Activated CD4-positive, alpha-beta T cell treated with anti-CD3 and anti-CD28 coated beads for 4 hours (primary cell): ENCODE data around the gene SKI.
A peak's percentile ranks its signal among the peaks of the same experiment; 100 is the strongest.
"Not testable (repeated sequence)": the region's sequence is repeated elsewhere in the genome, so short reads cannot be mapped to it uniquely, and the experiment has no call there.

ENCODE experiments used
- DNase-seq, 2 donors: peaks; one replicate each; pipeline ENCODE4 v3.0.0-alpha.2; 2020

Gene SKI

DNA sequence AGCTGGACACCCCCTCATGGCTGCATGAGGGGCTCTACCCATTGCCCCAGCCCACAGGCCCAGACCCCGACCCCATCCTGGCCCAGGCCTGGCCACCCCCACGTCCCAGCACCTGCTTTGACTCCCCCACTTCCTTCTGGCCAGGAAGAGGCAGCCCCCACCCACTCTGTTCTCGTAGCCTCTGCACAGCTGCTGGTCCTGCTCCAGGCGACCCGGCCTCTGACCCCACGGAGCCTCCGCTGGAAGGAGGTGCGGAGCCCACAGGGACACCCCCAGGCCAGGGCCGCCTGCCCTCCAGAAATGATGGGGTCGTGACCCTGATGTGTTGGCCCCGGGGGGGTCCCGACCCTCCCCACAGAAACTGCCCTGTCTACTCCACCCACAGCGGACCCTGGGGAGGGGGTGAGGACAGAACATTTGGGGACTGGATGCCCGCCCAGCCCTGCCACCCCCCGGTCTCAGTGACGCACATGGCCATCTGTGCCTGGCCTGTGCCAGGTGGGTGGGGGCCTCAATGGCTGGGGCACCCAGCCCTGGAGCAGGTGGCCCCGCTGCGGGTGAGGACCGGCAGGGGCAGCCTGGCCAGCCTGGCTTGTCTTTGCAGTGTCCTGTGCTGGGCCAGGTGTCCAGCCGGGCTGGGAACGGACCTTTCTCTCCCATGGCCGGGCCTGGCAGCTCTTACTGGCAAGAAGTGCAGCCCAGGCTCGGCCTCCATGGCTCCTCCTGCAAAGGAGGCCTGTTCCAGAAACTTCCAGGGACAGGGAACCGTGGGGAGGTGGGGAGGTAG is 84.6 kb downstream of the SKI start:
- DNase-seq, result no peak

DNA sequence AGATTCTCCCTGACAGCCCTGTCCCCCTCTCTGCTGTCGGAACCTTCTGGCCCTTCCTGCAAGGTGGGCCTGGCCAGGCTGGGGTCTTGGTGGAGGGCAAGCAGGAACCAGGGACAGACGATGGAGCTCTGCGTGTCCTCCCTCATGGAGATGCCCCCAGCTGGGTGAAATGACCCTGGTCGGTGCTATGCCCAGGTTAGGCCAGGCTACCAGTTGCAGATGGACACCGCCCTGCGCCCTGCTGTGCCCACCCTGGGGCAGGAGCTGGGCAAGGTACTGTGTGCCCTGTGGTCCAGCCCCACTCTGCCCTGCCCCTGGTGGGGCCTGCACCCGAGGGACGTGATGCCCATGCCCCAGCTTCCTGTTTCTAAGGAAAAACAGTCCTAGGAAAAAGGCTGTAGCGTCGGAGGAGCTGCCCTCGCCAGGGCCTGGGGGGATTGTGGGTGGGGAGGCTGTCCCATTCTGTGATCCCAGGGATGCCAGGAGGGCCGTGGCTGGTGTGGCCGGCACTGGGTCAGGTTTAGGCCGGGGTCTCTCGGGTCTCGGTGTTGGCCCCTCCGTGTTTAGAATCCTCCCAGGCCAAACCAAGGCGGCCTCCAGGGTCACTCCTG is 85.6 kb downstream of the SKI start:
- no peak for DNase-seq

DNA sequence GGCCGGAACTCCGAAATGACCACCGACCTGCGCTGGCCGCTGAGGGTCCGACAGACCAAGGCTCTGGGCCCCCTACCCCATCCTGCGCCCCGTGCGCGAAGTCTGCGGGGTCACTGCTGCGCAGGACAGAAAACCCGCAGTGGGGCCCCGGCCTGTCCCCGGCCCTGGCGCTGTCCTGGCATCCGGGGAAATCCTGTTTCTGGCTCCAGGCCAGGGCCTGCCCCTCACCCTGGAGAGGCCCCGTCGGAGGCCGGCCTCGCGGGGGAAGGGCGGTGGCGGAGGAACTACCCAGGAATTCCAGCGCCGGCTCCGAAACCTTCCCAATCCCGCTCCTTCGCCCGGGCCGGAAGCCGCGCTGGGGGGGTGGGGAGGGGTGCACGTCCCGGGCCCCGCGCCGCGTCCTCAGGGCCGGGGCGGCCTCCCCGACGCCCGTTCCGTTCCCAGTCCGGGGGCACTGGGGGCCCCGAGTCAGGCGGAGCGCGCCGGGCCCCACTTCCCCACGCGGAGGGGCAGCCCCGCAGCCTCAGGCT is 86.2 kb downstream of the SKI start:
- DNase-seq, result no peak

DNA sequence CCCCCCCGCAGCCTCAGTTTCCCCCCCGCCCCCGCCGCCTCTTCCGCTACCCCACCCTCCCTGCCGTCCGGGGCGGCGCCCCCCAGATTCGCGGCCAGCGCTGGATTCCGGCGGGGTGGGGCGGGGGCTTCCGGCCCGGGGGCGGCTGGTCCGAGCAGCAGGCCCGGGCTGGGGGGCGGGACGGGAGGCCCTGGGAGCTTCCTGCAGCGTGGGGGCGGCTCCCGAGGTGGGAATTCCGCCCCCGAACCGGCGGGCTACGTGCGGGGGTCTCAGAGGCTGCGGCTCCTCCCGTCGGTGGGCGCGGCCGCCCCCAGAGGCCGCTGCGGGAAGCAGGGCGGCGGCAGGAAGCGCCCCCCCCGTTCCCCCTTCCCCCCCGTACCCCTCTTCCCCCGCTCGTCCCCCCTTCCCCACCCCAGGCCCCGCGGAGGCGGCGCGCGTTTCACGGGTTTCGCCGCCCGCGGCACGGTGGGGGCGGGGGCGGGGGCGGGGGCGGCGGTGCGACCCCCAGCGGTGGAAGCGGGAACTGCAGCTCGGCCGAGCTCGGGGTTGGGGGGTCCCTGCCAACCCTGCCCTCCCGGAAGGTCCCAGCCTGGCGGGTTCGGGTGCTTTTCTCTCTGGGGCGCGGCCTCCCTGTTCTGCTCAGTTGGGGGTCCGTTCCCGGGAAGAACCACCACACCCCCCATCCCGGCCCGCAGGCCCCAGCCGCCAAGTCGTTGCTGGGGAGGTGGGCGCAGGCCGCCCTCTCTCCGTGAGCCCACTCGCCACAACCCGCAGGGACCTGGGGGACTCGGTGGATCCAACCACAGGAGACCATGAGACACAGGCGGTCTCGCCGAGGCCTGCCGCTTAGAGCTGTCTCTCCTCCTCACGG is 86.9 kb downstream of the SKI start:
- DNase-seq, result peak; percentile 65 to 74

DNA sequence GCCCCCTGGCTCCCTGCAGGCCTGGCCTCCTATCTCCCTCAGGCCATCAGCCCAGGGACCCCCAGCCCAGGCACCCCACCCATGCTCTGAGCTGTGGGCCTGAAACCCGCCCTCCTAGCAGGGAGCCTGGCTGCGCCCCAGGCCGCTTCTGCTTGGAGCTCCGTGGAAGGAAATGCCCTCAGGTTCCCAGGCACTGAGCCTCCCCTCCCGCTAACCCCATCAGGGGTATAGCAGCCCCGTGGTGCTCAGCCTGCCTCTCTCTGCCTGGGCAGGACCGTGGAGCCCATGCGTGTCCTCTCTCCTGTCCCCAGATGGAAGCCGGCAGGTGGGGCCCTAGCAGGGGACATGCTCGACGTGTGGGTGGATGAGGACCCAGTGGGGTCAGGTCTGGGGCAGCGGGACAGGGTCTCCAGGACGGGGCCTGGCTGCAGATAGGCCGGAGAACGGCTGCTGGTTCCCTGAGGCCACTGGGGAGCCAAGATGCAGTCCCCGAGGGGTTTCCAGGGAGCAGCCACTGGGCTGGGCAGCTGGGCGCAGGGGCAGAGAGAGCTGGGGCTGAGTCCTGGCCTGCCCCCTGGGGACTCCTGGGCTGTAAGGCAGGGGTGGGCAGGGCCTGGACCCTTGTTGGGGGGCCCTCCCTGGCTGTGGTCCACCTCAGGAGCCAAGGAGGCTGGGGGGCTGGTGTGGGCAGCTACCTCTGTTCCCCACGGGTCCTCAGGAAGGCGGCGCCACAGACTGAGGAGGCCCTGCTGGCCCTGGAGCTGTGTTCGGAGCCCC is 87.7 kb downstream of the SKI start:
- DNase-seq, result no peak

DNA sequence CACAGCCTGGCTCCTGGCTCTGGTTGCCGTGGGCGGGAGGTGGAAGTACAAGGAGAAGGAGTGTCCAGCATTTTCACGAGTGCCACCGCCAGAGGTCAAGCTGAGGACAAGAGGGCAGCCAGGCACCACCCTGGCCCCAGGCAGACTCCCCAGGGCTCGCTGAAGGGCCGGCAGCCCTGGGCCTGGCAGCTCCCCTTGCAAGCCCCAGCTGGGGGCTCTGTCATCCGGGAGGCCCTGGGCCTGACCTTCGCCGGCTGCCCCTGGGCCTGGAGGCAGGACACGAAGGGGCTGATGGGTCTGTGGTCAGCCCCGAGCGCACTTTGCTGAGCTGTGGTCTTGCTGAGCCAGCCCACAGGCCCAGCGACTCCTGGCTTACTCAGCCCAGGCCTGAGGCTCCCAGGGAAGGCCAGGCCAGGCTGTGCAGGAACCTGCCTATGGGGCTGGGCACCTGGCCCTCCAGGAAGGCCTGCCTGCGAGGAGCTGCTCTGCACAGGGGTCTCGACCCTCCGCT is 88.4 kb downstream of the SKI start:
- DNase-seq, result no peak

DNA sequence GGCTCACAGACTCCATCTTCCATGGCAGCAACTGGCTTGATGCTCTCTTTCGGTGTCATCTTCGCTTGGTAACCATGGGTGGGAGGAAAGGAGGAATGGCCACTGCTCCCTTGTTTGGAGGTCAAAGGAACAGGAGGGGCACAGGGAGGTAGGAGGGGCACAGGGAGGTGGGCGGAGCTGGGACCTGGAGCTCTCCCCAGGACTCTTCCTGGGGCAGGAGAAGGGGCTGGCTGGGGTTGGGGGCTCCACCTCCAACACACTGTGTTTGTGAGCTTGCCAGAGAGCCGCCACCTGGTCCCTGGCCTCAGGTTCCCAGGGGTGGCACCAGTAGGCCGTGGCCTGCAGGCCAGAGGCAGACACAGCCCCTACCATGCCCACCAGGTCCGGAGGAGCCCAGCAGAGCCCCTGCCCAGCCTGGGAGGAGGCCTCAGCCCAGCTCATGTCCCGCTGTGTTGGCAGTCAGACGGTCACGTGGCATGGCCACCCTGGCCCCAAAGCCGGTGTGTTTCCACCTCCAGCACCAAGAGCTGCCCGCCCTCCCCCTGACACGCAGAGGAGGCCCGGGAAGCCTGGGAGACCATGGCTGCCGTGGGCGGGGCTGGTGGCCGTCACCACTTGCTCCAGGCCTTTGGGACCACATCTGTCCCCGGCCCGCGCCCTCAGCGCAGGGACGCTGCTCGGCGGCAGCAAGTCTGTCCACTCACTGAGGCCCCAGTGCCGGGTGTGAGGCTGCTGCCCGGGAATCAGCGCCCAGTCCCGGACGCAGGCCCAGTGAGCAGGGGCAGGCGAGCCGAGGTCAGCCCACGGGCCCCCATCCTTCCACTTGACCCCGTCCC is 89.3 kb downstream of the SKI start:
- DNase-seq, result no peak

DNA sequence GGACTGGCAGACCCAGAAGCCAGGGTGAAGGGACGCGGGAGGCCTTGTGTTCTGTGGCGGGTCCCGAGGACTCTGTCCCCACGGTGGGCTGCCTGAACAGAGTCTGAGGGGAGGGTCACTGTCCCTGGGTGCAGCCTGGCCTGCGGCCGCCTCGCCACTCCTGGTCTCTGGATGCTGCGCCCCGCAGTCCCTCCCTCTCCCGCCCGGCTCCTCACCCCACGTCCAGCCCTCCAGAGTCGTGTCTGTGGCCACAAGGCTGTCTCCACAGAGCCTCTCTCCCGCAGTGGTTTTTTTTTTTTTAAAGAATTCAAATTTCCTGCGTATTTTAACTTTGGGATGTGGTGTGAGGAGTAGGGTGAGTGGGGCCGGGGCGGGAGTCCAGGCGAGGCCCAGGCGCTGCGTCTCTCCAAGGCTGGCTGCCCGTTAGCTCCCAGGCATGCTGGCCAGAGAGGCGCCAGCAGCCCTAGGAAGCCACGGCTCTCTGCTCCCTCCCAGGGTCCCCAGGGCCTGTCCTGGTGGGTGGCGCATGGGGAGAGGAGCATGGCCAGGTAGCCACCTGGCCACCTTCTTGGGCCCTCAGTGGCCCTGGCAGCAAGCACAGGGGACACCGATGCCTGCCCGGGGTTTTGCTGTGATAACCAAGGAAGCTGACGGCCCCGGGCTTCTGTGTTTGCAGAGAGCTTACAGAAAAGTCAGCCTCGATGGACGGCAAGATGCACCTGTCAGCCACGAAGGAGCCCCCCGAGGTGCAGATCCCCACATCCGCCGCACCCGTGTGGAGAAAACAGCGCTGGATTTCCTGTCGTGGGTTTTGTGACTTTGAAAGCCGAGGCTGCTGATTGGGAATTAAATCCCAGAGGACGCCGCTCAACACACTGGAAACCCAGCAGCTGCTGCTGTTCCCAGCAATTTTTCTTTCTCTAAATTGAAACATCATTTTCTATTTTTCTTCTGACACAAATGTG is 90.5 kb downstream of the SKI start:
- DNase-seq, result no peak

DNA sequence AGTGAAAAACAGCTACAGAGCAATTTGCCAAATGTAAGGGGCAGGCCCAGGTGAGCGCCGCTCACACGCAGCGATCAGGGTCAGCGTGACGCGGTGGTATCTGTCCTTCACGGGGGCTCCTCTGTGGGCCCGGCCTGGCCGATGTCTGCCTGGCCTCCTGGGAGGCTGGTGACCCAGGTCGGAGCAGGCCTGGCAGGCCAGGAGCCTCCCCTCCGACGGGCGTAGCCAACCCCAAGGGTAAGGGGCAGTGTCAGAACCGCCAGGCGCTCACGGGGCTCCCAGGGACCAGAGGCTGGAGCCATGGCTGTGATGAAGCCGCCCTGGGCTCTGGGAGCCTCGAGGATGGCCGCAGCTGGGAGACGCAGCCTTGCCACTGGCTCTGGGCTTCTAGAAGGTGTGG is 91.2 kb downstream of the SKI start:
- no peak for DNase-seq

DNA sequence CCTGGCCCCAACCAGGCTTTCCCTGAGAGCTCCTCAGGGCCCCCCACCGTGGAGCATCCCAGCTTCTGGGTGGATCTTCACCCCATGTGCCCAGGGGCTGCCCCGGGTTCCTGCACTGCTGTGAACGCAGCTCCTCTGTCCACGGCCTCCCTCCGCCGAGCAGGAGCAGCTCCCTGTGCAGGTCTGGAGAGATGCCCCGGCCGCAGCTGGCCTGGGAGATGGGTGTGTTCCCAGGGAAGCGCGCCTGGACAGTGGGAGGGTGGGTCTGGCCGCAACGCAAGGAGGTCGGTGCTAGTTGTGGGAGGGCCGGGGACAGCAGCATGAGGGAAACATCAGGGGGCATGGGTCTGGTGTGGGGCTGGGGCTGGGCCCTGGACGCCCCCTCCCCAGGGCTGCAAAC is 91.9 kb downstream of the SKI start:
- DNase-seq, result no peak

DNA sequence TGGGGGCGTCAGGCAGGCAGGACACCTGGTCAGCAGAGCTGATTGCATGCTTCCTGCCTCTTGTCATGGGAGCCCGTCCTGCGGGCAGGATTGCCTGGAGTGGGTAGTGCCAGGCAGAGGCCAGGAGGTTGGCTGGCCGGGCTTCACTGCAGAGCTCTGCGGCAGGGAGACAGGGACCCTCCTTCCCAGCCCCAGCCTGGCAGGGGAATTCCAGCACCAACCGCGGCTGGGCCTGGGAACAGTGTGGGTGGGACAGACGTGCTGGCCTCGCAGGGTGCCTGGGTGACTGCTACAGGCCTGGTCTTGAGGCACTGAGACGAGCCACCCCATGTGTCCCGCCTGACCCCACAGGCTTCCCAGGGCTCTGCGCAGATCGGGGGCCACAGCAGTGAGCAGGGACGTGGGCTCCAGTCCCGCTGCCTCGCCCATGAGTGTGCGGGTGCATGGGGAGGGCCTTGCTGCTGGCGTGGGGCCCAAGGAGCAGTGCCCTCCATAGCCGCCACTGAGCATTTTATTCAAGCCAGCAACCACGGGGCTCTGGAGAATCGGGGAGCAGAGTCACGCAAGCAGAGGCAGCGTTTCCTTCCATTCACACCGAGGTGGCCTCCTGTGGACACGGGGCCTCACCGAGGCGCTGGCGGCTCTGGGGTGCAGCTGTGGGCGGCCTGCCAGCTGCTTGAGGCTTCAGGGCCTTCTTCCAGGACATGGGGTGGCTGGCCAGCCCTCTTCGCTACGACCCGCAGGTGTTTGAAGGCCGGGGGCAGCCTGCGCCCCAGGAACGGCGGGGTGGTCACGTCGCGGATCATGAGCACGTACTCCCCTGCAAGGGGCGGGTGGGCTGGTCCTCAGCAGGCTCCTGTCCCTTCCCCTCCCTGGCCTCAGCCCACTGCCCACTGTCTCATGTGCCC is 92.9 kb downstream of the SKI start:
- no peak for DNase-seq

DNA sequence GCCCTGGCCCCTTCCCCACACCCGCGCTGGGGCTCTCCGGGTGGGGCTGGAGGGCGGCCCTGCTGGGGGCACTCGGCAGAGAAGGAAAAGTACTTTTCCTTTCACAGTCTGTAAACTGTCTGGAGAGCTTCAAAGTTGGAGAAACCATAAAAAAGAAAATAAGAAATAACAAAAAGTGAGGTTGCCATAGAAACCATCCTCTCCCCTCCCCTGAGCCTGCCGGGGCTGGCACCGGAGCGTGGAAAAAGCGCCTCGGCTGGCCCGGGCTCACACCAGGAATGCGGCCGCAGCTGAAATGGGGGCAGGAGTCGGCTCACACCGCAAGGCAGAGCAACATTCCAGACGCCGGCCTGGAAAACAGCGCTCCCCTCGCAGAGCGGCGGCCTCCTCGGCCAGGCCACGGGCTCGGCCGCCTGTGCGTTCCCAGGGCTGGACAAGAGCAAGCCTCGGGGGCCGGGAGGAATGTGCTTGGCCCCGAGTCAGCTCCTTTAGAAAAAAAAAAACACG is 94.0 kb downstream of the SKI start:
- DNase-seq, result no peak

DNA sequence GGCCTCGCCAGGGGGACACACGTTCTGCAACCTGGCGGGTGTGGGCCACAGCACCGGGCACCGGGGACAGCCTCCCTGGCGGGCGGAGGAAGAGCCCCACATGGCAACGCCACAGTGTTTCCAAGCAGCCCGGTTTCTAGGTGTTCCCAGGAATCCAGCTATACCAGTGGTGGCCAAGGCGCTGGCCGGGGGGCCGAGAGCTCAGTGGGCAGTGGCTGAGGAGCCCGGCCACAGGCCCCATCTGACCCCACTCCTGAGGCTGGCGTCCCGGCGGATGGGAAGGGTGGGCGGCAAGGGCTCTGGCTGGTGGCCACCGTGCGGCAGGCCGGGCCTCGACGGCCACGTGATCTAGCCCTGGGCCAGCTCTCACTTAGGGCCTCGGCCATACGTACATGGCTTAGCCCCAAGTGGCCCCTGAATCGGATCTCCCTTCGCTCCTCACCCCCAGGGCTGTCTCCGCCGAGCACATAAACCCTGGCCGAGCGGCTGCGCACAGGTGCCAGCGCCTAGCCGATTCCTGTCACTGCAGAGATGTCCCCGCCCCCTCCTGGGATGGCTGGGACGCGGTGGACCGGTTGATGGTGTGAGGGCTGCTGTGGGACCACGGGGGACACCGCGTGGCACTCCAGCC is 94.6 kb downstream of the SKI start:
- no peak for DNase-seq

DNA sequence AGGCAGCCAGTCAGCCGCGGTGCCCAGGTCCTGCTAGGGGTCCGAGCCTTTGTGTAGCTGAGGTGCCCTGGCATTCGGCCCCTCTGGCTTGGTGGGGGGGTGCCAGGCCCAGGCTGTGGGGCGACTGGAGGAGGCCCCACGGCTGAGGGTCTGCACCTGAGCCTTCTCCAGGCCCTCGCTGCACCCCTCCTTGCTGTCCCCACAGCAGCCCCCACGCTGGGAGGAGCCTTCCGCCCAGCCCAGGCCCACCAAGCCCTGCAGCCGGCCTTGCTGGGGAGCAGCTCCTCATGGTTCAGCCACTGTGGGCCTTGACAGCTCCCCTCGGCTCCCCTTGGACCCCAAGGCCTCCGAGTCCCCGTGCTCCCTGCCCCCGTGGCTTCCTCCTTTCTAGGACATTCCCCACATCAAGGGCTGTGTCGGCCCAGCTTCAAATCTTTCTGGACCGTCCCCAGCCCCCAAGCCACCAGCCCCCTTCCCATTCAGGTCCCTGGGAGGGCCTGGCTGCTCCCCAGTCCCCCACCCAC is 95.4 kb downstream of the SKI start:
- DNase-seq, result no peak

DNA sequence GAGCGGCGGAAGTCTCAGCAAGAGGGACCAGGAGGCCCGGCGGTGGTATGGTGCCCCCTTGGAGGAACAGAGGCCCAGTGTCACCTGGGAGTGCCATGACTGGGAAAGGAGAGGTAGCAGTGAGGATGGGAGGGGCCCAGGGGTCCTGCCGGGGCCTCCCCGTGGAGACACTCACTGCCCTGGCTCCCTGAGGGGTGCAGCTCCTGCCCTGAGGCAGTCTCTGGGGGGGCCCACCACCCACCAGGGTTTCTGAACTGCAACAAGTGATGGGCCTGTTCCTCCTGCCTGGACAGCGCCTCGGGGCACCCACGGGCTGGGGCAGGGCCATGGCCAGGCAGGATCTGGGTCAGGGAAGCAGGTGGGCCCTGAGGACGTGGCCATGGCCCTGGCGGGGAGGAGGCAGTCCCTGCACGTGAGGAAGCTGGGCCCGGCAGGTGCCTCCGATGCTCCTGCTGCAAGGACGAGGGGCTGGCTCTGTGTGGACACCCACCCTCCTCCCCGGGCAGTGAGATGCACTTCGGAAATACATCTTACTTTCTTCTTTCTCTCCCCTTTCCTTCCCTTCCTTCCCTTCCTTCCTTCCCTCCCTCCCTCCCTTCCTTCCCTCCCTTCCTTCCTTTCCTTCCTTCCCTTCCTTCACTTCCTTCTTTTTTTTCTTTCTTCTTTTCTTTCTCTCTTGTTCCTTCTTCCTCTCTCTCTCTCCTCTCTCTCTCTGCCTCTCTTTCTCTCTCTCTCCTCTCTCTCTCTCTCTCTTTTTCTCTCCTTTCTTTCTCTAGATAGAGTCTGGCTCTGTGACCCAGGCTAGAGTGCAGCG is 96.6 kb downstream of the SKI start:
- no peak for DNase-seq

DNA sequence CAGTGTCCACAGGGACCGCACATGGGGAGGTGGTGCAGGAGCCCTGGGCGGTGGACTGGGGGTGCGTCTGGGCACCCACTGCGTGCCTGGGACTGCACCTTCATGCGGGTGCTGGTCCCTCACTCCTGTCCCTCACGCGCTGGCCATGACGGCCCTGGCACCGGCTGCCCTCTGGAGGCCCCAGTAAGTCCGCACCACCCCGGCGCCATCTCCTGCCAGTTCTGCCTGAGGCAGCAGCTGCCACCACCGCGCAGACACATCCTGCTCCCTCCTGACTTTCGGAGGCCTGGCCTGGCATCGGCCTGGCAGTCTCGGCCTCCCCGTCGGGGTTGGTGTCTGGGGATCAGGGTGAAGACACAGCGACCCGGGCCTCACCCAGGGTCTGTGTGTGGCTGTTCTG is 98.4 kb downstream of the SKI start:
- no peak for DNase-seq

DNA sequence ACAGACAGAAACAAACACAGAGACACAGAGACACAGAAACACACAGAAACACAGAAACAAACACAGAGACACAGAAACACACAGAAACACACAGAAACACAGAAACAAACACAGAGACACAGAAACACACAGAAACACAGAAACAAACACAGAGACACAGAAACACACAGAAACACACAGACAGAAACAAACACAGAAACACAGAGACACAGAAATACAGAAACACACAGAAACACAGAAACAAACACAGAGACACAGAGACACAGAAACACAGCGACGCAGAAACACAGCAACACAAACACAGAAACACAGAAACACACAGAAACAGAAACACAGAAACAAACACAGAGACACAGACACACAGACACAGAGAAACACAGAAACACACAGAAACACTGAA is 99.0 kb downstream of the SKI start:
- DNase-seq, result not testable (repeated sequence)
